WTC11 (cell line): ENCODE results near the gene MICAL2. TPM values are rescaled to one million over a fixed set of nuclear protein-coding genes. Genes with fewer than 3 reads are reported as not detected.

ENCODE experiments used
- ATAC-seq: fragments of 200-7000 bp; cut with Tn5 transposase; 2 replicates; pipeline ENCODE4 v1.10.0; 2021; ENCODE audit warnings: mild to moderate bottlenecking, moderate library complexity
- CTCF ChIA-PET: fragments of 300-600 bp; sonication (Branson Sonifier 250); formaldehyde crosslinking; loops from one replicate; lab custom pipeline; 2021; ENCODE audit warnings: antibody characterized with exemption; lab: Charles Lee
- POLR2A ChIA-PET: fragments of 350-600 bp; sonication (Branson Sonifier 250); formaldehyde crosslinking; loops from one replicate; lab custom pipeline; 2021; ENCODE audit warnings: antibody characterized with exemption; lab: Charles Lee
- DNase-seq: peaks from one replicate; pipeline ENCODE4 v3.0.0; 2021; ENCODE audit warnings: low spot score
- H3K27ac Mint-ChIP-seq: 2 replicates; pipeline ENCODE4 v1.8.0; 2021; ENCODE audit warnings: mixed read lengths
- H3K27me3 Mint-ChIP-seq: 2 replicates; pipeline ENCODE4 v1.8.0; 2021; ENCODE audit warnings: low read depth, mild to moderate bottlenecking, moderate library complexity, mixed read lengths
- H3K36me3 Mint-ChIP-seq: 2 replicates; pipeline ENCODE4 v1.8.0; 2021; ENCODE audit warnings: mixed read lengths
- H3K4me1 Mint-ChIP-seq: 2 replicates; pipeline ENCODE4 v1.8.0; 2022; ENCODE audit warnings: mixed read lengths
- H3K4me3 Mint-ChIP-seq: 2 replicates; pipeline ENCODE4 v1.8.0; 2021; ENCODE audit warnings: mild to moderate bottlenecking, moderate library complexity, mixed read lengths
- H3K9me3 Mint-ChIP-seq: 2 replicates; pipeline ENCODE4 v1.8.0; 2021; ENCODE audit warnings: mixed read lengths
- AFF4 ChIP-seq: sonication (generic); formaldehyde crosslinking; IDR thresholded peaks from 2 replicates; pipeline ENCODE4 v1.8.1; 2023; ENCODE audit warnings: mild to moderate bottlenecking, missing genetic modification reagents, borderline replicate concordance
- CTCF ChIP-seq: fragments of 200-600 bp; IDR thresholded peaks from 2 replicates; pipeline ENCODE4 v1.8.0; 2022; ENCODE audit warnings: antibody characterized with exemption
- FOXK1 ChIP-seq: sonication (generic); formaldehyde crosslinking; IDR thresholded peaks from 2 replicates; pipeline ENCODE4 v1.8.0; 2022; ENCODE audit warnings: mild to moderate bottlenecking, moderate library complexity, missing genetic modification reagents
- HMGA2 ChIP-seq: fragments of 250-450 bp; sonication (Bioruptor Pico); IDR thresholded peaks from 2 replicates; pipeline ENCODE4 v1.4.0; 2021; ENCODE audit warnings: mild to moderate bottlenecking, moderate library complexity
- PRDM15 ChIP-seq: sonication (generic); formaldehyde crosslinking; IDR thresholded peaks from 2 replicates; pipeline ENCODE4 v1.8.0; 2022; ENCODE audit warnings: missing genetic modification reagents
- SOX15 ChIP-seq: fragments of 250-450 bp; sonication (Bioruptor Pico); IDR thresholded peaks from 2 replicates; pipeline ENCODE4 v1.9.0; 2021; ENCODE audit warnings: mild to moderate bottlenecking
- STAT6 ChIP-seq: sonication (generic); formaldehyde crosslinking; conservative IDR thresholded peaks from 2 replicates; pipeline ENCODE4 v1.8.1; 2023; ENCODE audit warnings: mild to moderate bottlenecking, low read depth, missing genetic modification reagents, moderate library complexity
- ZNF263 ChIP-seq: sonication (generic); formaldehyde crosslinking; IDR thresholded peaks from 2 replicates; pipeline ENCODE4 v1.8.1; 2022; ENCODE audit warnings: low read depth, mild to moderate bottlenecking, moderate library complexity, missing genetic modification reagents
- total RNA-seq: library from RNA; stranded (reverse); gene quantifications from 3 replicates; pipeline ENCODE4 v1.2.3, GENCODE V29; 2021

The MICAL2 gene
- total RNA-seq, 1 experiment from 2014 or later, result 3.1 TPM

- TF ChIP-seq ZNF263 (no peak), STAT6 (CRISPR knock-in tag) (no peak), FOXK1 (CRISPR knock-in tag) (no peak)
Observed at GRCh38 chr11:12121011-12121410, 10.6 kb downstream of the MICAL2 start (continued).

GRCh38 chr11:12121517-12121916 lies 11.1 kb downstream of the MICAL2 start:
- H3K27me3 Mint-ChIP-seq, result peaks cover 8% of the 10 kb centered on the region; the same call in 1 of the 2 replicates
- POLR2A ChIA-PET, result interaction anchor here (1.1 kb wide), 1 partner anchor 10 kb away, joined by 3 read pairs; no protein-coding TSS in a partner anchor
- peak; percentile 44 for TF ChIP-seq PRDM15
- TF ChIP-seq AFF4 (CRISPR knock-in tag), result no peak
- TF ChIP-seq, all 79 proteins: peak for 1
- Mint-ChIP-seq H3K4me3 (no peak overlapping the region), H3K27ac (no peak overlapping the region), H3K4me1 (peaks cover 9% of the 10 kb centered on the region), H3K9me3 (no peaks in the 10 kb centered on the region), H3K36me3 (no peaks in the 10 kb centered on the region)
- no peak for ATAC-seq
- no peak for DNase-seq
- CTCF ChIA-PET, result interaction anchor here (1.0 to 2.3 kb wide), 9 partner anchors 10 to 160 kb away, joined by 3 to 8 read pairs (median 4); partner anchors contain the start of gene MICAL2

- CTCF ChIA-PET, result interaction anchor here (1.0 to 2.3 kb wide), 8 partner anchors 9 to 159 kb away, joined by 3 to 8 read pairs (median 4); partner anchors contain the start of gene MICAL2
- Mint-ChIP-seq H3K4me1 (peaks cover 9% of the 10 kb centered on the region), H3K27ac (no peak overlapping the region), H3K27me3 (peaks cover 12% of the 10 kb centered on the region; the same call in 1 of the 2 replicates), H3K36me3 (no peaks in the 10 kb centered on the region), H3K9me3 (no peaks in the 10 kb centered on the region), H3K4me3 (no peak overlapping the region)
- no peak for TF ChIP-seq SOX15 (CRISPR knock-in tag)
- TF ChIP-seq CTCF, result peak; percentile 31
- TF ChIP-seq HMGA2, result no peak
- peak; percentile 96 for ATAC-seq
- DNase-seq, result peak; percentile 60
- POLR2A ChIA-PET, result no interaction called here
Observed at GRCh38 chr11:12122083-12122482, 11.7 kb downstream of the MICAL2 start.
